T-helper 2 cell (primary cell): ENCODE data around the gene CLIP2.
"Not testable (repeated sequence)": the region's sequence is repeated elsewhere in the genome, so short reads cannot be mapped to it uniquely, and the experiment has no call there.

ENCODE experiments used
- DNase-seq, 5 experiments: peaks; one replicate each; pipeline versions ENCODE4 v3.0.0 to v3.0.0-alpha.2; 2012 to 2022

Gene CLIP2

GRCh38 chr7:74375726-74376220, 86.6 kb downstream of the CLIP2 start:
- DNase-seq = no peak

GRCh38 chr7:74376256-74377036, 87.2 kb downstream of the CLIP2 start:
- DNase-seq = no peak

- no peak for DNase-seq
Observed at GRCh38 chr7:74379938-74380337, 90.7 kb downstream of the CLIP2 start.

GRCh38 chr7:74380720-74381119, 91.5 kb downstream of the CLIP2 start:
- DNase-seq = no peak

- not testable (repeated sequence) for DNase-seq
Observed at GRCh38 chr7:74384086-74384485, 94.9 kb downstream of the CLIP2 start.

GRCh38 chr7:74384854-74385253, 95.6 kb downstream of the CLIP2 start:
- not testable (repeated sequence) for DNase-seq

GRCh38 chr7:74387606-74388005, 98.4 kb downstream of the CLIP2 start:
- DNase-seq = no peak

- no peak for DNase-seq
Observed at GRCh38 chr7:74388880-74389415, 99.7 kb downstream of the CLIP2 start.

GRCh38 chr7:74393722-74394121, 104.5 kb downstream of the CLIP2 start:
- DNase-seq = not testable (repeated sequence)

- not testable (repeated sequence) for DNase-seq
Observed at GRCh38 chr7:74394601-74395000, 105.4 kb downstream of the CLIP2 start.

GRCh38 chr7:74395745-74396311, 106.6 kb downstream of the CLIP2 start:
- DNase-seq = no peak

GRCh38 chr7:74396993-74397392, 107.8 kb downstream of the CLIP2 start:
- DNase-seq = no peak

GRCh38 chr7:74398426-74398825, 109.2 kb downstream of the CLIP2 start:
- no peak for DNase-seq

- DNase-seq = no peak
Observed at GRCh38 chr7:74399006-74399405, 109.8 kb downstream of the CLIP2 start.

- DNase-seq = no peak
Observed at GRCh38 chr7:74400420-74401136, 111.4 kb downstream of the CLIP2 start.

GRCh38 chr7:74401137-74401859, 112.1 kb downstream of the CLIP2 start:
- DNase-seq = peak; percentile 34 to 62 (median 51)

GRCh38 chr7:74402668-74403067, 113.5 kb downstream of the CLIP2 start:
- not testable (repeated sequence) for DNase-seq

GRCh38 chr7:74403521-74404387, 114.5 kb downstream of the CLIP2 start:
- no peak for DNase-seq

GRCh38 chr7:74404388-74404700, 115.1 kb downstream of the CLIP2 start:
- no peak for DNase-seq

- DNase-seq = no peak
Observed at GRCh38 chr7:74404741-74405140, 115.5 kb downstream of the CLIP2 start.

GRCh38 chr7:74405191-74405898, 116.1 kb downstream of the CLIP2 start:
- no peak for DNase-seq
